ENCODE results near the gene PSMB9.
"Not testable (repeated sequence)": the region's sequence is repeated elsewhere in the genome, so short reads cannot be mapped to it uniquely, and the experiment has no call there.

The PSMB9 gene

GRCh38 chr6:32865724-32866443 lies 11.9 kb downstream of the PSMB9 start:
- no peak for DNase-seq

GRCh38 chr6:32867022-32867477 lies 13.1 kb downstream of the PSMB9 start:
- DNase-seq, result no peak

GRCh38 chr6:32867554-32868256 lies 13.7 kb downstream of the PSMB9 start:
- DNase-seq, result no peak

- DNase-seq, result peak; percentile 78
These were observed 14.3 kb downstream of the PSMB9 start for GRCh38 chr6:32868257-32868788.

GRCh38 chr6:32873947-32874346 lies 20.0 kb downstream of the PSMB9 start:
- not testable (repeated sequence) for DNase-seq

- DNase-seq, result no peak
These were observed 22.6 kb downstream of the PSMB9 start for GRCh38 chr6:32876603-32877002.

GRCh38 chr6:32879691-32880090 lies 25.7 kb downstream of the PSMB9 start:
- no peak for DNase-seq

- DNase-seq, result not testable (repeated sequence)
These were observed 27.0 kb downstream of the PSMB9 start for GRCh38 chr6:32880962-32881361.

- no peak for DNase-seq
These were observed 28.9 kb downstream of the PSMB9 start for GRCh38 chr6:32882879-32883250.

- no peak for DNase-seq
These were observed 29.8 kb downstream of the PSMB9 start for GRCh38 chr6:32883789-32884188.

- no peak for DNase-seq
These were observed 31.8 kb downstream of the PSMB9 start for GRCh38 chr6:32885698-32886286.

- no peak for DNase-seq
These were observed 32.8 kb downstream of the PSMB9 start for GRCh38 chr6:32886681-32887383.

GRCh38 chr6:32887616-32888015 lies 33.6 kb downstream of the PSMB9 start:
- no peak for DNase-seq

GRCh38 chr6:32888576-32888975 lies 34.6 kb downstream of the PSMB9 start:
- DNase-seq, result no peak

GRCh38 chr6:32889533-32889932 lies 35.5 kb downstream of the PSMB9 start:
- no peak for DNase-seq

GRCh38 chr6:32890831-32891230 lies 36.8 kb downstream of the PSMB9 start:
- DNase-seq, result no peak

- DNase-seq, result peak; percentile 91
These were observed 40.4 kb downstream of the PSMB9 start for GRCh38 chr6:32894085-32895005.

GRCh38 chr6:32895006-32895345 lies 41.0 kb downstream of the PSMB9 start:
- DNase-seq, result no peak

GRCh38 chr6:32903952-32904351 lies 50.0 kb downstream of the PSMB9 start:
- DNase-seq, result no peak

- DNase-seq, result no peak
These were observed 51.1 kb downstream of the PSMB9 start for GRCh38 chr6:32905078-32905477.

- DNase-seq, result no peak
These were observed 52.5 kb downstream of the PSMB9 start for GRCh38 chr6:32906539-32906938.

GRCh38 chr6:32908897-32909296 lies 54.9 kb downstream of the PSMB9 start:
- DNase-seq, result no peak

All from CD4-positive, alpha-beta T cell treated with Interferon gamma for 1 hour (primary cell).